GM23338 (cell line): Measurements from ENCODE around the gene TXN. TPM values are rescaled to one million over a fixed set of nuclear protein-coding genes. Genes with fewer than 3 reads are reported as not detected.

Source experiments
- ATAC-seq: fragments of 200-7000 bp; cut with Tn5 transposase; 3 replicates; pipeline ENCODE4 v1.9.1; 2020
- DNase-seq: peaks from one replicate; pipeline ENCODE4 v3.0.0-alpha.2; 2015; ENCODE audit warnings: low spot score
- H2AFZ ChIP-seq: fragments of 200-600 bp; sonication (generic); 2 replicates; pipeline ENCODE4 v1.8.0; 2016; ENCODE audit warnings: antibody characterized with exemption, mild to moderate bottlenecking, moderate library complexity
- H3F3A ChIP-seq: fragments of 200-600 bp; sonication (generic); replicated peaks from 2 replicates; pipeline ENCODE4 v1.8.0; 2017; ENCODE audit warnings: antibody characterized with exemption, mixed run types, low read depth
- H3K27ac ChIP-seq: fragments of 200-600 bp; sonication (generic); 2 replicates; pipeline ENCODE4 v1.6.1; 2016; ENCODE audit warnings: low read depth
- H3K27me3 ChIP-seq: fragments of 200-600 bp; sonication (generic); 2 replicates; pipeline ENCODE4 v1.8.0; 2016; ENCODE audit warnings: mild to moderate bottlenecking, mixed run types, moderate library complexity; ENCODE audit not compliant: insufficient read depth
- H3K36me3 ChIP-seq: fragments of 200-600 bp; sonication (generic); 2 replicates; pipeline ENCODE4 v1.8.0; 2016; ENCODE audit warnings: mild to moderate bottlenecking; ENCODE audit not compliant: insufficient read depth
- H3K4me1 ChIP-seq: fragments of 200-600 bp; sonication (generic); 2 replicates; pipeline ENCODE4 v1.8.0; 2016; ENCODE audit warnings: mild to moderate bottlenecking, moderate library complexity; ENCODE audit not compliant: insufficient read depth
- H3K4me2 ChIP-seq: fragments of 200-600 bp; sonication (generic); 2 replicates; pipeline ENCODE4 v1.7.1; 2017; ENCODE audit warnings: mixed run types
- H3K4me3 ChIP-seq: fragments of 200-600 bp; sonication (generic); 2 replicates; pipeline ENCODE4 v1.6.1; 2016; ENCODE audit warnings: mixed run types
- H3K79me2 ChIP-seq: fragments of 200-600 bp; sonication (generic); replicated peaks from 2 replicates; pipeline ENCODE4 v1.8.0; 2017; ENCODE audit warnings: mild to moderate bottlenecking; ENCODE audit not compliant: insufficient read depth
- H3K9me2 ChIP-seq: fragments of 200-600 bp; sonication (generic); 2 replicates; pipeline ENCODE4 v1.8.0; 2017; ENCODE audit not compliant: insufficient read depth
- H4K20me1 ChIP-seq: fragments of 200-600 bp; sonication (generic); replicated peaks from 2 replicates; pipeline ENCODE4 v1.8.0; 2017; ENCODE audit warnings: mild to moderate bottlenecking; ENCODE audit not compliant: insufficient read depth
- H3K27ac Mint-ChIP-seq: 2 replicates; pipeline ENCODE4 v1.8.0; 2020; ENCODE audit warnings: inconsistent platforms, mild to moderate bottlenecking, moderate library complexity, mixed read lengths
- H3K27me3 Mint-ChIP-seq: 3 replicates; pipeline ENCODE4 v1.8.0; 2022; ENCODE audit warnings: low read depth, mild to moderate bottlenecking, moderate library complexity, mixed read lengths, inconsistent platforms; ENCODE audit not compliant: insufficient read depth, poor library complexity
- H3K36me3 Mint-ChIP-seq: 3 replicates; pipeline ENCODE4 v1.8.0; 2021; ENCODE audit warnings: low read depth, mild to moderate bottlenecking, inconsistent platforms, moderate library complexity, mixed read lengths
- H3K4me1 Mint-ChIP-seq: 3 replicates; pipeline ENCODE4 v1.8.0; 2020; ENCODE audit warnings: mild to moderate bottlenecking, inconsistent platforms, mixed read lengths
- H3K4me3 Mint-ChIP-seq: 3 replicates; pipeline ENCODE4 v1.8.0; 2021; ENCODE audit warnings: moderate library complexity, mild to moderate bottlenecking, inconsistent platforms, mixed read lengths
- H3K9me3 Mint-ChIP-seq: 3 replicates; pipeline ENCODE4 v1.8.0; 2020; ENCODE audit warnings: moderate library complexity, mild to moderate bottlenecking, inconsistent platforms, mixed read lengths
- CREB1 ChIP-seq: fragments of 250-450 bp; sonication (Bioruptor Pico); IDR thresholded peaks from 2 replicates; pipeline ENCODE4 v1.5.0; 2020; ENCODE audit warnings: low read depth, mild to moderate bottlenecking, moderate library complexity
- EZH2phosphoT487 ChIP-seq: fragments of 200-600 bp; sonication (generic); IDR thresholded peaks from one replicate; pipeline ENCODE4 v1.8.1; 2018; ENCODE audit warnings: antibody characterized with exemption; ENCODE audit not compliant: unreplicated experiment
- NANOG ChIP-seq: IDR thresholded peaks from 2 replicates; pipeline ENCODE4 v1.6.1; 2016; ENCODE audit warnings: antibody characterized with exemption, borderline replicate concordance
- REST ChIP-seq: IDR thresholded peaks from one replicate; pipeline ENCODE4 v1.6.1; 2018; ENCODE audit warnings: antibody characterized with exemption; ENCODE audit not compliant: unreplicated experiment
- ZNF114 ChIP-seq: fragments of 250-450 bp; sonication (Bioruptor Pico); IDR thresholded peaks from 2 replicates; pipeline ENCODE4 v1.5.0; 2020; ENCODE audit warnings: mild to moderate bottlenecking, moderate library complexity
- ZNF331 ChIP-seq: fragments of 250-450 bp; sonication (Bioruptor Pico); IDR thresholded peaks from 2 replicates; pipeline ENCODE4 v1.5.0; 2020; ENCODE audit warnings: low read depth, mild to moderate bottlenecking, moderate library complexity
- polyA plus RNA-seq: library from polyadenylated mRNA; unstranded; fragments of >200 nt; fragmentation: Nextera tagmentation; extraction: Ambion mirVana; gene quantifications from 2 replicates; pipeline ENCODE4 v1.2.1, GENCODE V29; 2016
- total RNA-seq: library from RNA; depleted of rRNA; stranded (reverse); fragments of >200 nt; shearing (Covaris generic); gene quantifications from 2 replicates; pipeline ENCODE4 v1.2.3, GENCODE V29; 2014
- TF ChIP-seq, protein P1 (sequence below), 2 experiments: fragments of 200-600 bp in 1 of 2; sonication (generic) in 1 of 2; conservative IDR thresholded peaks; 2 replicates each; pipeline versions ENCODE4 v1.5.1 to v1.6.1; 2016 to 2017; ENCODE audit warnings: antibody characterized with exemption in 2 of 2, low read depth in 2 of 2, mild to moderate bottlenecking in 2 of 2, moderate library complexity in 1 of 2
- TF ChIP-seq, protein P2 (sequence below): fragments of 250-450 bp; sonication (Bioruptor Pico); IDR thresholded peaks from 2 replicates; pipeline ENCODE4 v1.5.0; 2020; ENCODE audit warnings: mild to moderate bottlenecking, moderate library complexity

TXN gene
- total and polyA plus RNA-seq, 2 experiments from 2014 or later = 177 to 1,031 TPM

GRCh38 chr9:110241260-110241857 lies 14.9 kb downstream of the TXN start (continued):
- no peak for TF ChIP-seq REST

GRCh38 chr9:110240198-110240597 lies 16.1 kb downstream of the TXN start:
- H3K4me1 Mint-ChIP-seq = peaks cover 3% of the 10 kb centered on the region; the same call in 2 of the 3 replicates
- Histone ChIP-seq H3K79me2 (no peaks in the 10 kb centered on the region), H3K9me2 (peaks cover 5% of the 10 kb centered on the region; the same call in 1 of the 2 replicates), H3K36me3 (no peaks in the 10 kb centered on the region; the same call in none of the 2 replicates), H3K27me3 (no peaks in the 10 kb centered on the region), H2AFZ (no peak overlapping the region), H3K4me2 (no peak overlapping the region), H4K20me1 (no peaks in the 10 kb centered on the region), H3K4me3 (no peak overlapping the region), H3K27ac (no peak overlapping the region), H3K4me1 (no peaks in the 10 kb centered on the region), H3F3A (no peaks in the 10 kb centered on the region)
- ATAC-seq (no peak), DNase-seq (no peak)
- no peak overlapping the region for H3K27ac Mint-ChIP-seq
- peaks cover 28% of the 10 kb centered on the region for H3K36me3 Mint-ChIP-seq
- H3K9me3 Mint-ChIP-seq = peaks cover 17% of the 10 kb centered on the region
- H3K27me3 Mint-ChIP-seq = no peaks in the 10 kb centered on the region
- H3K4me3 Mint-ChIP-seq = no peak overlapping the region
- TF ChIP-seq, protein P1, sequence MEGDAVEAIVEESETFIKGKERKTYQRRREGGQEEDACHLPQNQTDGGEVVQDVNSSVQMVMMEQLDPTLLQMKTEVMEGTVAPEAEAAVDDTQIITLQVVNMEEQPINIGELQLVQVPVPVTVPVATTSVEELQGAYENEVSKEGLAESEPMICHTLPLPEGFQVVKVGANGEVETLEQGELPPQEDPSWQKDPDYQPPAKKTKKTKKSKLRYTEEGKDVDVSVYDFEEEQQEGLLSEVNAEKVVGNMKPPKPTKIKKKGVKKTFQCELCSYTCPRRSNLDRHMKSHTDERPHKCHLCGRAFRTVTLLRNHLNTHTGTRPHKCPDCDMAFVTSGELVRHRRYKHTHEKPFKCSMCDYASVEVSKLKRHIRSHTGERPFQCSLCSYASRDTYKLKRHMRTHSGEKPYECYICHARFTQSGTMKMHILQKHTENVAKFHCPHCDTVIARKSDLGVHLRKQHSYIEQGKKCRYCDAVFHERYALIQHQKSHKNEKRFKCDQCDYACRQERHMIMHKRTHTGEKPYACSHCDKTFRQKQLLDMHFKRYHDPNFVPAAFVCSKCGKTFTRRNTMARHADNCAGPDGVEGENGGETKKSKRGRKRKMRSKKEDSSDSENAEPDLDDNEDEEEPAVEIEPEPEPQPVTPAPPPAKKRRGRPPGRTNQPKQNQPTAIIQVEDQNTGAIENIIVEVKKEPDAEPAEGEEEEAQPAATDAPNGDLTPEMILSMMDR (conservative IDR thresholded peaks at IDR 0.05; ENCODE audit: low read depth in 2 of 2) = no peak
- TF ChIP-seq NANOG = no peak
- no peak for TF ChIP-seq ZNF331
- TF ChIP-seq, protein P2, sequence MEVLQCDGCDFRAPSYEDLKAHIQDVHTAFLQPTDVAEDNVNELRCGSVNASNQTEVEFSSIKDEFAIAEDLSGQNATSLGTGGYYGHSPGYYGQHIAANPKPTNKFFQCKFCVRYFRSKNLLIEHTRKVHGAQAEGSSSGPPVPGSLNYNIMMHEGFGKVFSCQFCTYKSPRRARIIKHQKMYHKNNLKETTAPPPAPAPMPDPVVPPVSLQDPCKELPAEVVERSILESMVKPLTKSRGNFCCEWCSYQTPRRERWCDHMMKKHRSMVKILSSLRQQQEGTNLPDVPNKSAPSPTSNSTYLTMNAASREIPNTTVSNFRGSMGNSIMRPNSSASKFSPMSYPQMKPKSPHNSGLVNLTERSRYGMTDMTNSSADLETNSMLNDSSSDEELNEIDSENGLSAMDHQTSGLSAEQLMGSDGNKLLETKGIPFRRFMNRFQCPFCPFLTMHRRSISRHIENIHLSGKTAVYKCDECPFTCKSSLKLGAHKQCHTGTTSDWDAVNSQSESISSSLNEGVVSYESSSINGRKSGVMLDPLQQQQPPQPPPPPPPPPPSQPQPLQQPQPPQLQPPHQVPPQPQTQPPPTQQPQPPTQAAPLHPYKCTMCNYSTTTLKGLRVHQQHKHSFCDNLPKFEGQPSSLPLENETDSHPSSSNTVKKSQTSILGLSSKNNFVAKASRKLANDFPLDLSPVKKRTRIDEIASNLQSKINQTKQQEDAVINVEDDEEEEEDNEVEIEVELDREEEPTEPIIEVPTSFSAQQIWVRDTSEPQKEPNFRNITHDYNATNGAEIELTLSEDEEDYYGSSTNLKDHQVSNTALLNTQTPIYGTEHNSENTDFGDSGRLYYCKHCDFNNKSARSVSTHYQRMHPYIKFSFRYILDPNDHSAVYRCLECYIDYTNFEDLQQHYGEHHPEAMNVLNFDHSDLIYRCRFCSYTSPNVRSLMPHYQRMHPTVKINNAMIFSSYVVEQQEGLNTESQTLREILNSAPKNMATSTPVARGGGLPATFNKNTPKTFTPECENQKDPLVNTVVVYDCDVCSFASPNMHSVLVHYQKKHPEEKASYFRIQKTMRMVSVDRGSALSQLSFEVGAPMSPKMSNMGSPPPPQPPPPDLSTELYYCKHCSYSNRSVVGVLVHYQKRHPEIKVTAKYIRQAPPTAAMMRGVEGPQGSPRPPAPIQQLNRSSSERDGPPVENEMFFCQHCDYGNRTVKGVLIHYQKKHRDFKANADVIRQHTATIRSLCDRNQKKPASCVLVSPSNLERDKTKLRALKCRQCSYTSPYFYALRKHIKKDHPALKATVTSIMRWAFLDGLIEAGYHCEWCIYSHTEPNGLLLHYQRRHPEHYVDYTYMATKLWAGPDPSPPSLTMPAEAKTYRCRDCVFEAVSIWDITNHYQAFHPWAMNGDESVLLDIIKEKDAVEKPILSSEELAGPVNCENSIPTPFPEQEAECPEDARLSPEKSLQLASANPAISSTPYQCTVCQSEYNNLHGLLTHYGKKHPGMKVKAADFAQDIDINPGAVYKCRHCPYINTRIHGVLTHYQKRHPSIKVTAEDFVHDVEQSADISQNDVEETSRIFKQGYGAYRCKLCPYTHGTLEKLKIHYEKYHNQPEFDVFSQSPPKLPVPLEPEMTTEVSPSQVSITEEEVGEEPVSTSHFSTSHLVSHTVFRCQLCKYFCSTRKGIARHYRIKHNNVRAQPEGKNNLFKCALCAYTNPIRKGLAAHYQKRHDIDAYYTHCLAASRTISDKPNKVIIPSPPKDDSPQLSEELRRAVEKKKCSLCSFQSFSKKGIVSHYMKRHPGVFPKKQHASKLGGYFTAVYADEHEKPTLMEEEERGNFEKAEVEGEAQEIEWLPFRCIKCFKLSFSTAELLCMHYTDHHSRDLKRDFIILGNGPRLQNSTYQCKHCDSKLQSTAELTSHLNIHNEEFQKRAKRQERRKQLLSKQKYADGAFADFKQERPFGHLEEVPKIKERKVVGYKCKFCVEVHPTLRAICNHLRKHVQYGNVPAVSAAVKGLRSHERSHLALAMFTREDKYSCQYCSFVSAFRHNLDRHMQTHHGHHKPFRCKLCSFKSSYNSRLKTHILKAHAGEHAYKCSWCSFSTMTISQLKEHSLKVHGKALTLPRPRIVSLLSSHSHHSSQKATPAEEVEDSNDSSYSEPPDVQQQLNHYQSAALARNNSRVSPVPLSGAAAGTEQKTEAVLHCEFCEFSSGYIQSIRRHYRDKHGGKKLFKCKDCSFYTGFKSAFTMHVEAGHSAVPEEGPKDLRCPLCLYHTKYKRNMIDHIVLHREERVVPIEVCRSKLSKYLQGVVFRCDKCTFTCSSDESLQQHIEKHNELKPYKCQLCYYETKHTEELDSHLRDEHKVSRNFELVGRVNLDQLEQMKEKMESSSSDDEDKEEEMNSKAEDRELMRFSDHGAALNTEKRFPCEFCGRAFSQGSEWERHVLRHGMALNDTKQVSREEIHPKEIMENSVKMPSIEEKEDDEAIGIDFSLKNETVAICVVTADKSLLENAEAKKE (CRISPR knock-in tag) = no peak
- TF ChIP-seq EZH2phosphoT487 = no peak
- TF ChIP-seq CREB1 (CRISPR knock-in tag) = no peak
- no peak for TF ChIP-seq ZNF114 (CRISPR knock-in tag)
